ENCODE results near the gene SRGAP2C.
"Not testable (repeated sequence)": the region's sequence is repeated elsewhere in the genome, so short reads cannot be mapped to it uniquely, and the experiment has no call there.

Gene SRGAP2C

DNA sequence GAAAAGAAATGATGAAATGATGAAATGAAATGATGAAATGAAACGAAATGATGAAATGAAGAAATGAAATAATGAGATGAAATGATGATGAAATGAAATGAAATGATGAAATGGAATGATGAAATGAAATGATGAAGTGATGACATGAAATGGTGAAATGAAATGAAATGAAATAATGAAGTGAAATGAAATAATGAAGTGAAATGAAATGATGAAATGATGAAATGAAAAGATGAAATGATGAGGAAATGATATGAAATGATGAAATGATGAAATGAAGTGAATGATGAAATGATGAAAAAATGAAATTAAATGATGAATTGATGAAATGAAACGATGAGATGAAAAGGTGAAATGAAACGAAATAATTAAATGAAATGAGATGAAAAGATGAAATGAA, 215.3 kb downstream of the SRGAP2C start:
- H3K36me3 ChIP-seq (ENCODE audit: control insufficient read depth in 1 of 2, insufficient read depth in 2 of 2, low read length in 2 of 2); H3K9me3 ChIP-seq (ENCODE audit: control insufficient read depth in 1 of 2, low read length in 2 of 2); H3K9ac ChIP-seq (ENCODE audit: low read depth in 1 of 2, low read length in 2 of 2); H3K4me1 ChIP-seq (ENCODE audit: control insufficient read depth in 1 of 2, insufficient read depth in 2 of 2, low read length in 2 of 2); H3K27me3 ChIP-seq (ENCODE audit: control insufficient read depth in 1 of 2, insufficient read depth in 2 of 2, low read length in 2 of 2); H3K4me3 ChIP-seq (ENCODE audit: low read depth in 1 of 2, low read length in 2 of 2); H3K27ac ChIP-seq (ENCODE audit: low read depth, low read length): not testable (repeated sequence)

DNA sequence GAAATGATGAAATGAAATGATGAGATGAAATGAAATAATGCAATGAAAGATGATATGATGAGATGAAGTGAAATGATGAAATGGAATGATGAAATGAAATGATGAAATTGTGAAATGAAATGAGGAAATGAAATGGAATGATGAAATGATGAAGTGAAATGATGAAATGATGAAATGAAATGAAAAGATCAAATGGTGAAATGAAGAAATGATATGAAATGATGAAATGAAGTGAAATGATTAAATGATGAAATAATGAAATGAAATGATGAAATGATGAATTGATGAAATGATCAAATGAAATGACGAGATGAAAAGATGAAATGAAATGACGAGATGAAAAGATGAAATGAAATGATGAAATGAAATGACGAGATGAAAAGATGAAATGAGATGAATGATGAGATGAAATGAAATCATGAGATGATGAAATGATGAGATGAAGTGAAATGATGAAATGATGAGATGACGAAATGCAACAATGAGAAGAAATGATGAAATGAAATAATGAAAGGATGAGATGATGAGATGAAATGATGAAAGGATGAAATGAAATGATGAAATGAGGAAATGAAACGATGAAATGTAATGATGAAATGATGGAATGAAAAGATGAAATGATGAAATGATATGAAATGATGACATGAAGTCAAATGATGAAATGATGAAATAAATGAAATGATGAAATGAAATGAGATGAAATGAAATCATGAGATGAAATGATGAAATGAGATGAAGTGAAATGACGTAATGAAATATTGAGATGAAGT, 216.0 kb downstream of the SRGAP2C start:
- H3K27me3 ChIP-seq (ENCODE audit: control insufficient read depth in 1 of 2, insufficient read depth in 2 of 2, low read length in 2 of 2); H3K36me3 ChIP-seq (ENCODE audit: control insufficient read depth in 1 of 2, insufficient read depth in 2 of 2, low read length in 2 of 2); H3K4me3 ChIP-seq (ENCODE audit: low read depth in 1 of 2, low read length in 2 of 2); H3K4me1 ChIP-seq (ENCODE audit: control insufficient read depth in 1 of 2, insufficient read depth in 2 of 2, low read length in 2 of 2); H3K27ac ChIP-seq (ENCODE audit: low read depth, low read length); H3K9me3 ChIP-seq (ENCODE audit: control insufficient read depth in 1 of 2, low read length in 2 of 2); H3K9ac ChIP-seq (ENCODE audit: low read depth in 1 of 2, low read length in 2 of 2): not testable (repeated sequence)

DNA sequence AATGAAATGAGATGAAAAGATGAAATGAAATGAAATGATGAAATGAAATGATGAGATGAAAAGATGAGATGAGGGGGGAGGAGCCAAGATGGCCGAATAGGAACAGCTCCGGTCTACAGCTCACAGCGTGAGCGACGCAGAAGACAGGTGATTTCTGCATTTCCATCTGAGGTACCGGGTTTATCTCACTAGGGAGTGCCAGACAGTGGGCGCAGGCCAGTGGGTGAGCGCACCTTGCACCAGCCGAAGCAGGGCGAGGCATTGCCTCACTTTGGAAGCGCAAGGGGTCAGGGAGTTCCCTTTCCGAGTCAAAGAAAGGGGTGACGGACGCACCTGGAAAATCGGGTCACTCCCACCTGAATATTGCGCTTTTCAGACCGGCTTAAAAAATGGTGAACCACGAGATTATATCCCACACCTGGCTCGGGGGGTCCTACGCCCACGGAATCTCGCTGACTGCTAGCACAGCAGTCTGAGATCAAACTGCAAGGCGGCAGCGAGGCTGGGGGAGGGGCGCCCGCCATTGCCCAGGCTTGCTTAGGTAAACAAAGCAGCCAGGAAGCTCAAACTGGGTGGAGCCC, 216.7 kb downstream of the SRGAP2C start:
- not testable (repeated sequence) for H3K27ac ChIP-seq (ENCODE audit: low read depth, low read length); H3K4me3 ChIP-seq (ENCODE audit: low read depth in 1 of 2, low read length in 2 of 2); H3K4me1 ChIP-seq (ENCODE audit: control insufficient read depth in 1 of 2, insufficient read depth in 2 of 2, low read length in 2 of 2)

DNA sequence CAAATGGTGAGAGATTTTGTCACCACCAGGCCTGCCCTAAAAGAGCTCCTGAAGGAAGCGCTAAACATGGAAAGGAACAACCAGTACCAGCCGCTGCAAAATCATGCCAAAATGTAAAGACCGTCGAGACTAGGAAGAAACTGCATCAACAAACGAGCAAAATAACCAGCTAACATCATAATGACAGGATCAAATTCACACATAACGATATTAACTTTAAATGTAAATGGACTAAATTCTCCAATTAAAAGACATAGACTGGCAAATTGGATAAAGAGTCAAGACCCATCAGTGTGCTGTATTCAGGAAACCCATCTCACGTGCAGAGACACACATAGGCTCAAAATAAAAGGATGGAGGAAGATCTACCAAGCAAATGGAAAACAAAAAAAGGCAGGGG, 218.5 kb downstream of the SRGAP2C start:
- H3K4me1 ChIP-seq (ENCODE audit: control insufficient read depth in 1 of 2, insufficient read depth in 2 of 2, low read length in 2 of 2); H3K36me3 ChIP-seq (ENCODE audit: control insufficient read depth in 1 of 2, insufficient read depth in 2 of 2, low read length in 2 of 2); H3K9ac ChIP-seq (ENCODE audit: low read depth in 1 of 2, low read length in 2 of 2); H3K4me3 ChIP-seq (ENCODE audit: low read depth in 1 of 2, low read length in 2 of 2); H3K9me3 ChIP-seq (ENCODE audit: control insufficient read depth in 1 of 2, low read length in 2 of 2); H3K27ac ChIP-seq (ENCODE audit: low read depth, low read length); H3K27me3 ChIP-seq (ENCODE audit: control insufficient read depth in 1 of 2, insufficient read depth in 2 of 2, low read length in 2 of 2): not testable (repeated sequence)

More for the DNA sequence above, 216.7 kb downstream of the SRGAP2C start:
- H3K9me3 ChIP-seq (ENCODE audit: control insufficient read depth in 1 of 2, low read length in 2 of 2); H3K9ac ChIP-seq (ENCODE audit: low read depth in 1 of 2, low read length in 2 of 2); H3K36me3 ChIP-seq (ENCODE audit: control insufficient read depth in 1 of 2, insufficient read depth in 2 of 2, low read length in 2 of 2); H3K27me3 ChIP-seq (ENCODE audit: control insufficient read depth in 1 of 2, insufficient read depth in 2 of 2, low read length in 2 of 2): not testable (repeated sequence)

DNA sequence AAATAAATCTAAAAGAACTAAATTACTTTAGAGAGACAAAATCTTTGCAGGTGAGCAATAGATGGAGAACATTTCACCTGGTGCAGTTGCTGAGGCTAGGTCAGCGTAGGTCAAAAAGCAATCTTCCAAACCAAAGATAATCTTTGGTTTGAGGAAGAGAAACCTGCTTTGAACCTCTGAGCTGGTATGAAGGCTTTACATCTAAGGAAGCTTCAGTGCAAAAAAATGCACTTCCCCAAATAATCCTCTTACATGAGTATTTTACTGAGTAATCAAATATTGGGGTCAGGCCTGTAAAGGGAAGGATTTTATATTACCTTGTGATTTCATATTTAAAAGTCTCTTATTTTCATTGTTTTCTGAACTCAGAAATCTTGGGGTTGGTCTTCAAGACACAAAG, 223.6 kb downstream of the SRGAP2C start:
- Histone ChIP-seq H3K9ac (ENCODE audit: low read depth in 1 of 2, low read length in 2 of 2) (no peak overlapping the region), H3K27ac (ENCODE audit: low read depth, low read length) (no peak overlapping the region), H3K4me3 (ENCODE audit: low read depth in 1 of 2, low read length in 2 of 2) (no peak overlapping the region), H3K4me1 (ENCODE audit: control insufficient read depth in 1 of 2, insufficient read depth in 2 of 2, low read length in 2 of 2) (no peaks in the 10 kb centered on the region), H3K36me3 (ENCODE audit: control insufficient read depth in 1 of 2, insufficient read depth in 2 of 2, low read length in 2 of 2) (no peaks in the 10 kb centered on the region), H3K27me3 (ENCODE audit: control insufficient read depth in 1 of 2, insufficient read depth in 2 of 2, low read length in 2 of 2) (no peaks in the 10 kb centered on the region), H3K9me3 (ENCODE audit: control insufficient read depth in 1 of 2, low read length in 2 of 2) (no peaks in the 10 kb centered on the region)

DNA sequence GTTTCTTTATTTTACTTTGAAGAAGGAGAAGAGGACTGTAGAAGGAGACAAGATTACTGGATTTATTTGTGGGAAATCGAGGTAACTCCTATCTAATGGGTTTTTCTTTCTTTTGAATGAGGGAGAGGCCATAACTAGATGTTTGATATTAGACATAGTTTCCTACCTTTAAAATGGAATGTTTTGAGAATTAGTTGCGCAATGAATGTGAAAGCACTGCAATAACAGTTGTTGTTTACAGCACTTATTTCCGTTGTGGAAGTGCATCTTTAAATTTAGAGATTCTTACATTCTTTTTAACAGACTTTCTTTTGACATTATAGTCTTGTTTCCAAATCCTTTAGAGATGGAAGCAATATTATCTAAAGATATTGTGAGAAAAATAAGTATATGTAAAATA, 229.0 kb downstream of the SRGAP2C start:
- Histone ChIP-seq H3K4me1 (ENCODE audit: control insufficient read depth in 1 of 2, insufficient read depth in 2 of 2, low read length in 2 of 2) (no peaks in the 10 kb centered on the region), H3K9me3 (ENCODE audit: control insufficient read depth in 1 of 2, low read length in 2 of 2) (no peaks in the 10 kb centered on the region), H3K36me3 (ENCODE audit: control insufficient read depth in 1 of 2, insufficient read depth in 2 of 2, low read length in 2 of 2) (no peaks in the 10 kb centered on the region), H3K9ac (ENCODE audit: low read depth in 1 of 2, low read length in 2 of 2) (no peak overlapping the region), H3K27ac (ENCODE audit: low read depth, low read length) (no peak overlapping the region), H3K4me3 (ENCODE audit: low read depth in 1 of 2, low read length in 2 of 2) (no peak overlapping the region), H3K27me3 (ENCODE audit: control insufficient read depth in 1 of 2, insufficient read depth in 2 of 2, low read length in 2 of 2) (no peaks in the 10 kb centered on the region)

DNA sequence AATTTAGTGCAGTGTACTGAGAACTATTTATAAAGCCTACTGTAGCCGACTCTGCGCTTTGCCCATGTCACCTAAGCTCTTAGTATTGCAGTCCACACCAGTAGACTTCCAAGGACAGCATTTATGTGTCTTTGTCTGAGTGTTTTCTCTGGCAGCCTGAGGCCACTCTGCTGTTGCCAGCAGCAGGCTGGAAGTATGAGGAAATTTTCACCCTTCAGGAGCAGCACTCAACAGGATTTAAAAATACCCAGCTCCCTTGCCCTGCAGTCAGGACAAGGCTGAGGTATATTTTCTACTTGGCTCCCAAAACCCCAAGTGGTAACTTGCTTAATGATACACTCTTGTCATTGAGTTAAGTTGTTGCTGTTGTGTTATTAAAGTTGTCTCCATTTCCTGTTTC, 230.1 kb downstream of the SRGAP2C start:
- Histone ChIP-seq H3K9me3 (ENCODE audit: control insufficient read depth in 1 of 2, low read length in 2 of 2) (no peaks in the 10 kb centered on the region), H3K36me3 (ENCODE audit: control insufficient read depth in 1 of 2, insufficient read depth in 2 of 2, low read length in 2 of 2) (no peaks in the 10 kb centered on the region), H3K4me1 (ENCODE audit: control insufficient read depth in 1 of 2, insufficient read depth in 2 of 2, low read length in 2 of 2) (no peaks in the 10 kb centered on the region), H3K4me3 (ENCODE audit: low read depth in 1 of 2, low read length in 2 of 2) (no peak overlapping the region), H3K27ac (ENCODE audit: low read depth, low read length) (no peak overlapping the region), H3K9ac (ENCODE audit: low read depth in 1 of 2, low read length in 2 of 2) (no peak overlapping the region), H3K27me3 (ENCODE audit: control insufficient read depth in 1 of 2, insufficient read depth in 2 of 2, low read length in 2 of 2) (no peaks in the 10 kb centered on the region)

DNA sequence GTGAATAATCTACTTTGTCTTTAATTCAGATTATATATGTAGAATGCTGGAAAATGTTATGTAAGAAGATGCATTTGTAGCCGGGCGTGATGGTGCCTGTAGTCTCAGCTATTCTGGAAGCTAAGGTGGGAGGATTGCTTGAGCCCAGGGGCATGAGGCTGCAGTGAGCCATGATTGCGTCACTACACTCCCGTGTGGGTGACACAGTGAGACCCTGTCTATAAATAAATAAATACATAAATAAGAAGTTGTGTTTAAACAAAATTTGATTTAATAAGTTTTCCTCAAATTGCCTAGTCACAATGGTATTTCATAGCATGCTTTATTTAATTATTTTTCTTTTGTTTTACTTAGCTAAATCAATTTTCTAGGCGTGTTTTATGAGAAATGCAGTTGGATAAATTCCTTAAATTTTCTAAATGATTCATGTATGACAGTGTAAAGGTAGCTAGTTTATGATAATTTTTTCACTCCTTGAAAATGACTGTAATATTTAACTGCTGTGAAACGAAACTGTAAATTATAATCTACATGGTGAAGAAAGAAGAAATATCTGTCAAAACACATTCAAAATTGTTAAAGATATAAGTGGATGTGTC, 232.6 kb downstream of the SRGAP2C start:
- no peaks in the 10 kb centered on the region for H3K27me3 ChIP-seq (ENCODE audit: control insufficient read depth in 1 of 2, insufficient read depth in 2 of 2, low read length in 2 of 2)
- H3K9ac ChIP-seq (ENCODE audit: low read depth in 1 of 2, low read length in 2 of 2), result no peak overlapping the region
- no peaks in the 10 kb centered on the region for H3K36me3 ChIP-seq (ENCODE audit: control insufficient read depth in 1 of 2, insufficient read depth in 2 of 2, low read length in 2 of 2)
- no peaks in the 10 kb centered on the region for H3K9me3 ChIP-seq (ENCODE audit: control insufficient read depth in 1 of 2, low read length in 2 of 2)
- no peak overlapping the region for H3K4me3 ChIP-seq (ENCODE audit: low read depth in 1 of 2, low read length in 2 of 2)
- H3K27ac ChIP-seq (ENCODE audit: low read depth, low read length), result no peak overlapping the region
- H3K4me1 ChIP-seq (ENCODE audit: control insufficient read depth in 1 of 2, insufficient read depth in 2 of 2, low read length in 2 of 2), result no peaks in the 10 kb centered on the region

DNA sequence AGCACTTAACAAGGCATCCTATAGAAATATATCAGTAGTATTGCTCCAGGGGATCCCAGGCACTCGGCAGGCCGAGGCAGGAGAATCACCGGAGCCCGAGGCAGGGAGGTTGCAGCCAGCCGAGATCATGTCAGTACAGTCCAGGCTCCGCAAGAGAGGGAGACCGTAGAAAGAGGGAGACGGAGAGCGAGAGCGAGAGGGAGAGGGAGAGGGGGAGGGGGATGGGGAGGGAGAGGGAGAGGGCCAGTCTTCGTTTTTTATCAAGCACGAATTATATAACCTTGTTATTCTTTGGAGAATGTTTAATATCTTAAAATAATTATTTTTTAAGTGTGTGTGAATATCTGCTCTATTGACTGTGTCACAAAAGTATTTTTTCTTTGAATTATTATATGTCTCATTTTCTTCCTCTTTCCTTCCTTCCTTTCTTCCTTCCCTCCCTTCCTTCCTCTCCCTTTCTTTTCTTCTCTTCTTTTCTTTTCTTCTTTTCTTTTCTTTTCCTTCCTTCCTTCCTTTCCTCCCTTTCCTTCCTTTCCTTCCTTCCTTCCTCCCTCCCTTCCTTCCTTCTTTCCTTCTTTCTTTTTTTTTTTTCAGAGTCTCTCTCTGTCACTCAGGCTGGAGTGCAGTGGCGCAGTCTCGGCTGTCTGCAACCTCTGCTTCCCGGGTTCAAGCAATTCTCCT, 233.7 kb downstream of the SRGAP2C start:
- Histone ChIP-seq H3K4me3 (ENCODE audit: low read depth in 1 of 2, low read length in 2 of 2) (no peak overlapping the region), H3K27ac (ENCODE audit: low read depth, low read length) (no peak overlapping the region), H3K4me1 (ENCODE audit: control insufficient read depth in 1 of 2, insufficient read depth in 2 of 2, low read length in 2 of 2) (no peaks in the 10 kb centered on the region), H3K9ac (ENCODE audit: low read depth in 1 of 2, low read length in 2 of 2) (no peak overlapping the region), H3K36me3 (ENCODE audit: control insufficient read depth in 1 of 2, insufficient read depth in 2 of 2, low read length in 2 of 2) (no peaks in the 10 kb centered on the region), H3K9me3 (ENCODE audit: control insufficient read depth in 1 of 2, low read length in 2 of 2) (no peaks in the 10 kb centered on the region), H3K27me3 (ENCODE audit: control insufficient read depth in 1 of 2, insufficient read depth in 2 of 2, low read length in 2 of 2) (no peaks in the 10 kb centered on the region)

DNA sequence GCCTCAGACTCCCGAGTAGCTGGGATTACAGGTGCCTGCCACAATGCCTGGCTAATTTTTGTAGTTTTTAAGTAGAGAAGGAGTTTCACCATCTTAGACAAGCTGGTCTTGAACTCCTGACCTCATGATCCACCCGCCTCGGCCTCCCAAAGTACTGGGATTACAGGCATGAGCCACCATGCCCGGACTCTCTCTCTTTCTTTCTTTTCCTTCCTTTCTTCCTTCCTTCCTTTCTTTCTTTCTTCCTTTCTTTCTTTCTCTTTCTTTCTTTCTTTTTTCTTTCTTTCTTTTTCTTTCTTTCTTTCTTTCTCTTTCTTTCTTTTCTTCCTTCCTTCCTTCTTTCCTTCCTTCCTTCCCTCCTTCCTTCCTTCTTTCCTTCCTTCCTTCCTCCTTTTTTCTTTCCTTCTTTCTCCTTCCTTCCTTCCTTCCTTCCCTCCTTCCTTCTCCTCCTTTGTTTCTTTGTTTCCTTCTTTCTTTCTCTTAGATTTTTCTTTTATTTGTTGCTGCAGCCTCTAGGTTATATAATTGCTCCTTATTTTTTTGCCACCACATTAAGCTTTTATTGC, 234.4 kb downstream of the SRGAP2C start:
- H3K4me1 ChIP-seq (ENCODE audit: control insufficient read depth in 1 of 2, insufficient read depth in 2 of 2, low read length in 2 of 2); H3K9ac ChIP-seq (ENCODE audit: low read depth in 1 of 2, low read length in 2 of 2); H3K27me3 ChIP-seq (ENCODE audit: control insufficient read depth in 1 of 2, insufficient read depth in 2 of 2, low read length in 2 of 2); H3K9me3 ChIP-seq (ENCODE audit: control insufficient read depth in 1 of 2, low read length in 2 of 2); H3K4me3 ChIP-seq (ENCODE audit: low read depth in 1 of 2, low read length in 2 of 2); H3K27ac ChIP-seq (ENCODE audit: low read depth, low read length); H3K36me3 ChIP-seq (ENCODE audit: control insufficient read depth in 1 of 2, insufficient read depth in 2 of 2, low read length in 2 of 2): not testable (repeated sequence)

All from duodenal mucosa (tissue), 2 donors.